Endothelial cell of umbilical vein (primary cell): ENCODE measurements around the gene MAG. TPM values are rescaled to one million over a fixed set of nuclear protein-coding genes. Genes with fewer than 3 reads are reported as not detected.

ENCODE experiments used
- BruUV-seq: library from RNA; stranded (reverse); fragments of 400-500 nt; replicated peaks from 2 replicates; lab custom pipeline; 2021; lab: Mats Ljungman, UMichigan
- CTCF ChIA-PET: fragments of 300-600, 350-600 bp; sonication (Branson Sonifier 250); formaldehyde crosslinking; loops from one replicate; lab custom pipeline; 2021; ENCODE audit warnings: antibody characterized with exemption, inconsistent platforms; lab: Charles Lee
- POLR2A ChIA-PET: fragments of 300-600, 350-600 bp; sonication (Branson Sonifier 250); formaldehyde crosslinking; loops from one replicate; lab custom pipeline; 2021; ENCODE audit warnings: antibody characterized with exemption, inconsistent platforms; lab: Charles Lee
- DNase-seq: peaks from one replicate; pipeline ENCODE4 v3.0.0-alpha.2; 2011; ENCODE audit warnings: low read depth, low spot score
- FAIRE-seq: peaks from 2 replicates; lab custom pipeline; 2011; peaks lifted over from hg19 to GRCh38; lab: Jason Lieb, UNC
- H2AFZ ChIP-seq: 2 replicates; pipeline ENCODE4 v1.6.0; 2012; ENCODE audit warnings: low read depth, low read length, control low read depth, inconsistent platforms
- H3K27ac ChIP-seq: 2 replicates; pipeline ENCODE4 v1.5.1; 2011; ENCODE audit warnings: low read depth, mild to moderate bottlenecking, control low read depth, low read length, moderate library complexity; ENCODE audit not compliant: insufficient read depth
- H3K27me3 ChIP-seq, 2 experiments: 2 replicates each; pipeline versions ENCODE4 v1.6.0 to v1.6.1; 2011; ENCODE audit warnings: low read length in 2 of 2, mixed read lengths in 1 of 2; ENCODE audit not compliant: control insufficient read depth in 2 of 2, insufficient read depth in 2 of 2
- H3K36me3 ChIP-seq, 2 experiments: 2 replicates in 1 of 2; 3 replicates in 1 of 2; pipeline ENCODE4 v1.5.1; 2011; ENCODE audit warnings: low read length in 2 of 2, mild to moderate bottlenecking in 1 of 2, moderate library complexity in 1 of 2; ENCODE audit not compliant: control insufficient read depth in 2 of 2, insufficient read depth in 2 of 2; ENCODE audit errors: extremely low read depth in 1 of 2
- H3K4me1 ChIP-seq: 3 replicates; pipeline ENCODE4 v1.5.1; 2011; ENCODE audit warnings: mild to moderate bottlenecking, low read length; ENCODE audit not compliant: control insufficient read depth, insufficient read depth; ENCODE audit errors: extremely low read depth
- H3K4me2 ChIP-seq: 2 replicates; pipeline ENCODE4 v1.6.1; 2011; ENCODE audit warnings: low read length, control low read depth, mixed read lengths; ENCODE audit not compliant: insufficient read depth
- H3K4me3 ChIP-seq, 3 experiments: fragments of 200-600 bp in 1 of 3; sonication (generic), shearing (Covaris generic) in 1 of 3; replicated peaks in 1 of 3; 2 replicates each; pipeline ENCODE4 v1.5.1; 2011 to 2016; ENCODE audit warnings: control low read depth in 3 of 3, low read length in 3 of 3, mild to moderate bottlenecking in 2 of 3, inconsistent platforms in 1 of 3, low read depth in 1 of 3, moderate library complexity in 1 of 3; ENCODE audit not compliant: insufficient read depth in 1 of 3
- H3K79me2 ChIP-seq: 2 replicates; pipeline ENCODE4 v1.6.0; 2012; ENCODE audit warnings: low read length, inconsistent platforms; ENCODE audit not compliant: control insufficient read depth, insufficient read depth
- H3K9ac ChIP-seq: replicated peaks from 2 replicates; pipeline ENCODE3; 2011; ENCODE audit warnings: low read length, control low read depth; ENCODE audit not compliant: insufficient read depth; ENCODE audit errors: extremely low read depth
- H3K9me1 ChIP-seq: replicated peaks from 3 replicates; pipeline ENCODE4 v1.6.0; 2011; ENCODE audit warnings: mild to moderate bottlenecking, low read length; ENCODE audit not compliant: control insufficient read depth, insufficient read depth; ENCODE audit errors: extremely low read depth
- H3K9me3 ChIP-seq: replicated peaks from 2 replicates; pipeline ENCODE4 v1.5.1; 2012; ENCODE audit warnings: low read length, inconsistent platforms; ENCODE audit not compliant: control insufficient read depth, insufficient read depth
- H4K20me1 ChIP-seq: replicated peaks from 2 replicates; pipeline ENCODE3; 2011; ENCODE audit warnings: mild to moderate bottlenecking, low read length; ENCODE audit not compliant: control insufficient read depth, insufficient read depth; ENCODE audit errors: extremely low read depth
- EZH2 ChIP-seq: IDR thresholded peaks from 2 replicates; pipeline ENCODE4 v1.6.1; 2012; ENCODE audit warnings: borderline replicate concordance, low read depth, mild to moderate bottlenecking, moderate library complexity, low read length, inconsistent platforms; ENCODE audit not compliant: severe bottlenecking
- FOS ChIP-seq: IDR thresholded peaks from 2 replicates; pipeline ENCODE4 v1.6.1; 2011; ENCODE audit warnings: mild to moderate bottlenecking, low read length, moderate library complexity, borderline replicate concordance; ENCODE audit not compliant: insufficient read depth
- GATA2 ChIP-seq: IDR thresholded peaks from 2 replicates; pipeline ENCODE4 v1.7.0; 2011; ENCODE audit warnings: low read depth, mild to moderate bottlenecking, moderate library complexity, mixed read lengths, low read length; ENCODE audit not compliant: insufficient read length, insufficient read depth
- JUN ChIP-seq: IDR thresholded peaks from 2 replicates; pipeline ENCODE4 v1.6.1; 2011; ENCODE audit warnings: borderline replicate concordance, low read depth; ENCODE audit not compliant: insufficient read length, insufficient read depth
- MYC ChIP-seq: IDR thresholded peaks from one replicate; pipeline ENCODE4 v1.6.1; 2011; ENCODE audit warnings: mild to moderate bottlenecking, low read depth, low read length
- POLR2A ChIP-seq: IDR thresholded peaks from 2 replicates; pipeline ENCODE4 v1.6.1; 2012; ENCODE audit warnings: low read depth, mild to moderate bottlenecking, control low read depth, low read length
- POLR2AphosphoS5 ChIP-seq: IDR thresholded peaks from 2 replicates; pipeline ENCODE4 v1.6.1; 2012; ENCODE audit warnings: low read depth, mild to moderate bottlenecking, control low read depth, low read length, moderate library complexity; ENCODE audit not compliant: insufficient read depth
- dilution Hi-C: fragments of 300-500 bp; cut with MboI; formaldehyde crosslinking; loops from one replicate; pipeline ENCODE4 v1.15.0; 2019; ENCODE audit warnings: low sequenced_read_pairs; ENCODE audit not compliant: extremely low pct_ligation_motif_present
- intact Hi-C: fragments of 100-400 bp; cut with micrococcal nuclease; formaldehyde crosslinking; loops from one replicate; pipeline ENCODE4 v1.10.0; 2022
- polyA plus RNA-seq, 4 experiments: library from polyadenylated mRNA; depleted of rRNA in 3 of 4; stranded (reverse) in 3 of 4; unstranded in 1 of 4; fragments of >200 nt; gene quantifications; 2 replicates each; pipeline versions ENCODE4 v1.2.1 to v1.2.3, GENCODE V29; 2011 to 2012; ENCODE audit warnings: missing spikeins in 1 of 4
- total RNA-seq: library from RNA; stranded (reverse); gene quantifications from 2 replicates; pipeline ENCODE4 v1.2.3, GENCODE V29; 2021
- TF ChIP-seq, protein P1 (sequence below), 2 donors: IDR thresholded peaks; 1 replicate in 1 of 2; 2 replicates in 1 of 2; pipeline ENCODE4 v1.5.1; 2011; ENCODE audit warnings: low read length in 2 of 2, mild to moderate bottlenecking in 2 of 2, moderate library complexity in 2 of 2, control low read depth in 1 of 2, inconsistent platforms in 1 of 2, low read depth in 1 of 2; ENCODE audit not compliant: insufficient read depth in 1 of 2; ENCODE audit errors: extremely low read depth in 1 of 2
- TF ChIP-seq, protein P2 (sequence below): IDR thresholded peaks from 2 replicates; pipeline ENCODE4 v1.6.1; 2011; ENCODE audit not compliant: insufficient read depth, insufficient read length

Gene MAG
- total and polyA plus RNA-seq, 2 donors (not counting 3 experiments of a cell fraction or from before 2014, with no cell fraction given), result not detected

DNA sequence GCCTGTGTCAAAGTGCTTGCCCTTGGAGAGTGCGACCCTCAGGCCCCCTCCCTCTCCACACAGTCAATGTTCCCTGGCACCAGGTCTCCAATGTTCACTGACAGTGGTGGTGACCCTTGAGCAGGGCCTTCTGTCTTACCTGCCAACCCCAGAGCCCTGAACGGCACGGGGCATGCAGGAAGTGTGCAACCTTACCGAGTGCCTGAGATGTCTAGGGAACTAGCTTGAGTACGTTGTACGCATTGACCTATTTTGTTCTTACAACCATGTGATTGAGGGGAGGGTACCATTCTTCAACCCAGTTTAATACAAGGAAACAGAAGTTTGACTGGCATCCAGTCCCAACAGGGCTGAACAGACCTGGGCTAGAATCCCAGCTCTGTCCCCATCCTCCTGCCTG is 13.2 kb downstream of the MAG start:
- intact Hi-C loops (no loop called here), dilution Hi-C loops (no loop called here)
- Histone ChIP-seq H3K36me3 (no peaks in the 10 kb centered on the region), H3K27ac (no peak overlapping the region), H3K9me3 (no peaks in the 10 kb centered on the region), H3K4me3 (no peak overlapping the region), H2AFZ (no peak overlapping the region), H3K4me1 (no peaks in the 10 kb centered on the region), H4K20me1 (no peaks in the 10 kb centered on the region), H3K4me2 (no peak overlapping the region), H3K9ac (no peak overlapping the region), H3K9me1 (no peaks in the 10 kb centered on the region), H3K27me3 (no peaks in the 10 kb centered on the region), H3K79me2 (no peaks in the 10 kb centered on the region)
- POLR2A ChIA-PET, result no interaction called here
- DNase-seq, result no peak
- FAIRE-seq, result no peak
- TF ChIP-seq, protein P1, sequence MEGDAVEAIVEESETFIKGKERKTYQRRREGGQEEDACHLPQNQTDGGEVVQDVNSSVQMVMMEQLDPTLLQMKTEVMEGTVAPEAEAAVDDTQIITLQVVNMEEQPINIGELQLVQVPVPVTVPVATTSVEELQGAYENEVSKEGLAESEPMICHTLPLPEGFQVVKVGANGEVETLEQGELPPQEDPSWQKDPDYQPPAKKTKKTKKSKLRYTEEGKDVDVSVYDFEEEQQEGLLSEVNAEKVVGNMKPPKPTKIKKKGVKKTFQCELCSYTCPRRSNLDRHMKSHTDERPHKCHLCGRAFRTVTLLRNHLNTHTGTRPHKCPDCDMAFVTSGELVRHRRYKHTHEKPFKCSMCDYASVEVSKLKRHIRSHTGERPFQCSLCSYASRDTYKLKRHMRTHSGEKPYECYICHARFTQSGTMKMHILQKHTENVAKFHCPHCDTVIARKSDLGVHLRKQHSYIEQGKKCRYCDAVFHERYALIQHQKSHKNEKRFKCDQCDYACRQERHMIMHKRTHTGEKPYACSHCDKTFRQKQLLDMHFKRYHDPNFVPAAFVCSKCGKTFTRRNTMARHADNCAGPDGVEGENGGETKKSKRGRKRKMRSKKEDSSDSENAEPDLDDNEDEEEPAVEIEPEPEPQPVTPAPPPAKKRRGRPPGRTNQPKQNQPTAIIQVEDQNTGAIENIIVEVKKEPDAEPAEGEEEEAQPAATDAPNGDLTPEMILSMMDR (IDR thresholded peaks at IDR 0.05; ENCODE audit: extremely low read depth in 1 of 2, insufficient read depth in 1 of 2, low read depth in 1 of 2, low read length in 2 of 2), result no peak
- TF ChIP-seq JUN (no peak), MYC (no peak), POLR2AphosphoS5 (no peak), POLR2A (no peak), GATA2 (no peak), EZH2 (no peak), FOS (no peak)
- TF ChIP-seq, protein P2, sequence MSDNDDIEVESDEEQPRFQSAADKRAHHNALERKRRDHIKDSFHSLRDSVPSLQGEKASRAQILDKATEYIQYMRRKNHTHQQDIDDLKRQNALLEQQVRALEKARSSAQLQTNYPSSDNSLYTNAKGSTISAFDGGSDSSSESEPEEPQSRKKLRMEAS, result no peak
- no TSS peak for BruUV-seq
- CTCF ChIA-PET, result interaction anchor here (1.0 to 1.5 kb wide), 2 partner anchors 9 to 190 kb away, joined by 4 to 6 read pairs; no protein-coding TSS in a partner anchor
